ENCODE data around the gene NECAP2. TPM values are rescaled to one million over a fixed set of nuclear protein-coding genes. Genes with fewer than 3 reads are reported as not detected.

The NECAP2 gene
- total and polyA plus RNA-seq, 2 of the 4 experiments (the other 2 are of a cell fraction) = 80.5 to 85.1 TPM

DNA sequence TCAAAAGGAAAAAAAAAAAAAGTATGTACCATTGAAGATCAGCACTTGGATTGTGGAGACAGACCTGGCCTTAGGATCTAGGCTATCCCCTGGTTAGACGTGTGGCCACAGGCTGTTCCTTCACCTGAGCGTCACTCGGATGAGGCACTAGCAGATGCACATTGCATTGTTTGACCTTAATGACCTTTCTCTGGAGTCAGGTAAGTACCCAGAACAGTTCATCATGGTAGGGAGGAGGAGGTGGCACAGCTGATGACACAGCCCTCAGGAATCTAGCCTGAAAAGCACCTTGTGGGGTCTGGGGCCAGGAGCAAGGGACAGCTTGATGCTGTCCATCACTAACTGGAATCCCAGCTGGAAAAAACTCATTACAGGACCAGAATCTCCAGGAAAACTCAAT lies 21.2 kb downstream of the NECAP2 start:
- in situ Hi-C loops (cut with MboI; ENCODE audit: low sequenced_read_pairs) = no loop called here
- peaks cover 44% of the 10 kb centered on the region for H3K36me3 ChIP-seq (ENCODE audit: control insufficient read depth, insufficient read depth, low read length)
- H2BK5ac ChIP-seq (ENCODE audit: low read depth, low read length, poor library complexity, severe bottlenecking) = no peak overlapping the region

More for the DNA sequence above, 21.2 kb downstream of the NECAP2 start:
- H3K4ac ChIP-seq (ENCODE audit: low read depth, low read length) = no peak overlapping the region
- ChIA-PET POLR2A (ENCODE audit: unreplicated experiment) (no interaction called here), CTCF (no interaction called here)
- H3K4me2 ChIP-seq (ENCODE audit: low read depth, low read length) = no peak overlapping the region
- H3K9me3 ChIP-seq (ENCODE audit: control insufficient read depth, insufficient read depth, low read length) = no peaks in the 10 kb centered on the region
- H3K18ac ChIP-seq (ENCODE audit: low read depth, low read length) = no peak overlapping the region
- no peaks in the 10 kb centered on the region for H3K27me3 ChIP-seq (ENCODE audit: control insufficient read depth, insufficient read depth, low read length)
- DNase-seq = no peak
- no peak overlapping the region for H4K8ac ChIP-seq (ENCODE audit: low read depth in 2 of 2, low read length in 2 of 2)
- H3K9me1 ChIP-seq (ENCODE audit: insufficient read depth, low read length) = peaks cover 8% of the 10 kb centered on the region; the same call in 1 of the 2 replicates
- no TSS peak for BruUV-seq (replicated peaks)
- ATAC-seq (ENCODE audit: low read depth) = no peak; the same call in 1 of the 2 replicates
- H2BK120ac ChIP-seq (ENCODE audit: low read depth, low read length) = no peak overlapping the region
- WGBS, 2 experiments (ENCODE audit: extremely low coverage in 2 of 2, insufficient read length in 1 of 2) = no CpG with 5 or more reads among the region's 3 CpGs
- H4K91ac ChIP-seq (ENCODE audit: insufficient read depth, low read depth, low read length) = no peak overlapping the region
- intact Hi-C loops (cut with micrococcal nuclease) = no loop called here
- H3K27ac ChIP-seq (ENCODE audit: insufficient read depth, low read length) = no peak overlapping the region
- H3K56ac ChIP-seq (ENCODE audit: extremely low read depth, insufficient read depth, low read length) = no peak overlapping the region
- no peak overlapping the region for H3K4me3 ChIP-seq (ENCODE audit: insufficient read depth, low read depth, low read length)
- no peak overlapping the region for H2BK15ac ChIP-seq (ENCODE audit: low read depth, low read length)
- H3K79me1 ChIP-seq (ENCODE audit: low read depth in 1 of 2, low read length in 2 of 2) = peaks cover 11 to 13% of the 10 kb centered on the region in 2 experiments
- H3K9ac ChIP-seq (ENCODE audit: low read depth, low read length) = no peak overlapping the region
- H2AK5ac ChIP-seq (ENCODE audit: low read depth, low read length) = no peak overlapping the region
- no peak overlapping the region for H4K5ac ChIP-seq (ENCODE audit: low read depth, low read length)
- H2AK9ac ChIP-seq (replicated peaks; ENCODE audit: low read depth, low read length, poor library complexity) = no peak overlapping the region
- peaks cover 2% of the 10 kb centered on the region; the same call in 1 of the 2 replicates for H4K20me1 ChIP-seq (ENCODE audit: insufficient read depth, low read length)
- no peak overlapping the region for H3K23ac ChIP-seq (ENCODE audit: low read depth, low read length)
- dilution Hi-C loops (cut with HindIII; ENCODE audit: low sequenced_read_pairs, unreplicated experiment) = no loop called here
- H3K4me1 ChIP-seq (ENCODE audit: control insufficient read depth, insufficient read depth, low read length) = no peaks in the 10 kb centered on the region
- TF ChIP-seq, protein P1, sequence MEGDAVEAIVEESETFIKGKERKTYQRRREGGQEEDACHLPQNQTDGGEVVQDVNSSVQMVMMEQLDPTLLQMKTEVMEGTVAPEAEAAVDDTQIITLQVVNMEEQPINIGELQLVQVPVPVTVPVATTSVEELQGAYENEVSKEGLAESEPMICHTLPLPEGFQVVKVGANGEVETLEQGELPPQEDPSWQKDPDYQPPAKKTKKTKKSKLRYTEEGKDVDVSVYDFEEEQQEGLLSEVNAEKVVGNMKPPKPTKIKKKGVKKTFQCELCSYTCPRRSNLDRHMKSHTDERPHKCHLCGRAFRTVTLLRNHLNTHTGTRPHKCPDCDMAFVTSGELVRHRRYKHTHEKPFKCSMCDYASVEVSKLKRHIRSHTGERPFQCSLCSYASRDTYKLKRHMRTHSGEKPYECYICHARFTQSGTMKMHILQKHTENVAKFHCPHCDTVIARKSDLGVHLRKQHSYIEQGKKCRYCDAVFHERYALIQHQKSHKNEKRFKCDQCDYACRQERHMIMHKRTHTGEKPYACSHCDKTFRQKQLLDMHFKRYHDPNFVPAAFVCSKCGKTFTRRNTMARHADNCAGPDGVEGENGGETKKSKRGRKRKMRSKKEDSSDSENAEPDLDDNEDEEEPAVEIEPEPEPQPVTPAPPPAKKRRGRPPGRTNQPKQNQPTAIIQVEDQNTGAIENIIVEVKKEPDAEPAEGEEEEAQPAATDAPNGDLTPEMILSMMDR (conservative IDR thresholded peaks at IDR 0.05; ENCODE audit: low read depth, low read length) = no peak
- TF ChIP-seq RCOR1 (IDR thresholded peaks at IDR 0.05; ENCODE audit: insufficient replicate concordance, low read length) (no peak), SMC3 (IDR thresholded peaks at IDR 0.05; ENCODE audit: low read depth, low read length) (no peak), MAFK (IDR thresholded peaks at IDR 0.05; ENCODE audit: low read depth, low read length) (no peak), CEBPB (IDR thresholded peaks at IDR 0.05; ENCODE audit: low read depth, low read length) (no peak), RAD21 (IDR thresholded peaks at IDR 0.05; ENCODE audit: low read length) (no peak), MXI1 (IDR thresholded peaks at IDR 0.05; ENCODE audit: borderline replicate concordance, low read depth, low read length) (no peak), POLR2A (IDR thresholded peaks at IDR 0.05; ENCODE audit: low read depth, low read length) (no peak), USF2 (IDR thresholded peaks at IDR 0.05; ENCODE audit: low read depth, low read length) (no peak), CHD1 (IDR thresholded peaks at IDR 0.05; ENCODE audit: low read depth, low read length) (no peak), NFE2L2 (IDR thresholded peaks at IDR 0.05; ENCODE audit: low read depth, low read length) (no peak), MAZ (IDR thresholded peaks at IDR 0.05; ENCODE audit: borderline replicate concordance, low read depth, low read length) (no peak), RFX5 (IDR thresholded peaks at IDR 0.05; ENCODE audit: low read depth, low read length) (no peak), BHLHE40 (IDR thresholded peaks at IDR 0.05; ENCODE audit: low read depth, low read length) (no peak), FOS (IDR thresholded peaks at IDR 0.05; ENCODE audit: low read depth, low read length) (no peak)
- TF ChIP-seq, protein P2, sequence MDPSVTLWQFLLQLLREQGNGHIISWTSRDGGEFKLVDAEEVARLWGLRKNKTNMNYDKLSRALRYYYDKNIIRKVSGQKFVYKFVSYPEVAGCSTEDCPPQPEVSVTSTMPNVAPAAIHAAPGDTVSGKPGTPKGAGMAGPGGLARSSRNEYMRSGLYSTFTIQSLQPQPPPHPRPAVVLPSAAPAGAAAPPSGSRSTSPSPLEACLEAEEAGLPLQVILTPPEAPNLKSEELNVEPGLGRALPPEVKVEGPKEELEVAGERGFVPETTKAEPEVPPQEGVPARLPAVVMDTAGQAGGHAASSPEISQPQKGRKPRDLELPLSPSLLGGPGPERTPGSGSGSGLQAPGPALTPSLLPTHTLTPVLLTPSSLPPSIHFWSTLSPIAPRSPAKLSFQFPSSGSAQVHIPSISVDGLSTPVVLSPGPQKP (IDR thresholded peaks at IDR 0.05; ENCODE audit: borderline replicate concordance, low read depth, low read length) = no peak
- H2BK20ac ChIP-seq (ENCODE audit: low read depth, low read length) = no peak overlapping the region
- no peak overlapping the region for H3K14ac ChIP-seq (replicated peaks; ENCODE audit: low read depth, low read length)
- H2AFZ ChIP-seq (replicated peaks; ENCODE audit: low read length, poor library complexity) = peak overlapping the region; percentile 27
